ENCODE data around the gene MEF2D. TPM values are rescaled to one million over a fixed set of nuclear protein-coding genes. Genes with fewer than 3 reads are reported as not detected.

Gene MEF2D
- total RNA-seq, 2 donors from 2014 or later, result 142 to 157 TPM

DNA sequence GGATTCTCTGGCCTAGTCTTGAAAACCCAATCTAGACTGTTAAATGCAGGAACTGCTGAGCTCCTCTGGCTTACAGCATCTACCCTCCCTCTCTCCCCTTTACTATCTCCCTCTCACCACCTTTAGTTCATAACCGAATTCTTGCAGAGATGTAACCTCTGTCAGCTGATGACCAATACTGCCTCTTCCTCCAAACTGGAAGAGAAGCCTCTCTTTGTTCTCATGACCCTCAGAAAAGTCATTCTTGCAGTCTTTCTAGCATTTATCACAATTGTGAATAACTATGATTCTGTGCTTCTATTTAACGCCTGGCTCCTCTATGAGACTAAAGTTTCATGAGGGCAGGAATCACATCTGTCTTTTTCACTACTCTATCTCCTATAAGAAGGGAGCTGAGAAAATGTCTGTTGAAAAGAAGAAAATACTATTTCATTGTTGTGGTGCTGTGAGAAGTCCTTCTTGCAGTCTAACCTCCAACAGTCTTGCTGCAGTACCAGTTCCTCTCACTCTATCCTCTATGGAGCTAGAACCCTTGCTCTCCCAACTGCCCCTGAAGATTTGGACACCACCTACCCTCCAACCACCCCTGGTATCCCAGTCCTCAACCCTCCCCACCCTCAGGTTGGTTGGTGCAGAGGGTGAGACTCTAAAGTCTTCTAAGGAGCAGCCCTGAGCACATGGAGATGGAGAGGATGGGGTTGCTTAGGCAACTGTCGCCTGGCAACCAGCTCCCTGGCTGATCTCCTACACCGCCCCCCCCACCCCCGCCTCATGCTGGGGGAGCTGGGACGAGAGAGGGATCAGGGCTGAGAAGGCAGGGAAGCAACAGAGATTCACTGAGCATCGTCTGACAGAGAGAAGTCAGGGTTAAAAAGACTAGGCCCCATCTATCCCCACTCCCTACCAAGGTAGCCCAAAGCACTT is 13.9 kb downstream of the MEF2D start:
- Mint-ChIP-seq H3K36me3 (ENCODE audit: low read depth) (peaks cover 3% of the 10 kb centered on the region), H3K4me3 (no peak overlapping the region), H3K27ac (peak overlapping the region; percentile 97), H3K27me3 (no peaks in the 10 kb centered on the region), H3K4me1 (peaks cover 77% of the 10 kb centered on the region)
- no peaks in the 10 kb centered on the region for H3K9me3 ChIP-seq (ENCODE audit: control insufficient read depth, low read length, poor library complexity, severe bottlenecking)
- DNase-seq (no peak), ATAC-seq (no peak)

DNA sequence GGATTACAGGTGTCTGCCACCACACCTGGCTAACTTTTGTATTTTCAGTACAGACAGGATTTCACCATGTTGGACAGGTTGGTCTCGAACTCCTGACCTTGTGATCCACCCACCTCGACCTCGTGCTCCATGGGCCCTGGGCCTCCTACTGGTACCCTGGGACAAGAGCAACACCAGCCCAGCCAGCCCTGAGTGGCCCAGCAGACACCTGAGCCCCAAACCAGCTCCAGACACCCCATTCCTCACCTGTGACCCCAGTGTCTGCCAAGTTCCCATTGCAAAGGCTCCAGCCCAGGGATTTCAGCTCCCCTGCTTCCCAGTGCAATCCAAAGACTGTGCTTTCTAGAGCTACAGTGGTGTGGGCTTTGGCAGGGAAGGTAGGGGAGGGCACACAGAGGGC is 14.6 kb downstream of the MEF2D start:
- peaks cover 77% of the 10 kb centered on the region for H3K4me1 Mint-ChIP-seq
- H3K4me3 Mint-ChIP-seq, result no peak overlapping the region
- H3K36me3 Mint-ChIP-seq (ENCODE audit: low read depth), result peaks cover 4% of the 10 kb centered on the region
- H3K27me3 Mint-ChIP-seq, result no peaks in the 10 kb centered on the region
- H3K27ac Mint-ChIP-seq, result peak overlapping the region; percentile 97
- DNase-seq (no peak), ATAC-seq (no peak)
- H3K9me3 ChIP-seq (ENCODE audit: control insufficient read depth, low read length, poor library complexity, severe bottlenecking), result no peaks in the 10 kb centered on the region

DNA sequence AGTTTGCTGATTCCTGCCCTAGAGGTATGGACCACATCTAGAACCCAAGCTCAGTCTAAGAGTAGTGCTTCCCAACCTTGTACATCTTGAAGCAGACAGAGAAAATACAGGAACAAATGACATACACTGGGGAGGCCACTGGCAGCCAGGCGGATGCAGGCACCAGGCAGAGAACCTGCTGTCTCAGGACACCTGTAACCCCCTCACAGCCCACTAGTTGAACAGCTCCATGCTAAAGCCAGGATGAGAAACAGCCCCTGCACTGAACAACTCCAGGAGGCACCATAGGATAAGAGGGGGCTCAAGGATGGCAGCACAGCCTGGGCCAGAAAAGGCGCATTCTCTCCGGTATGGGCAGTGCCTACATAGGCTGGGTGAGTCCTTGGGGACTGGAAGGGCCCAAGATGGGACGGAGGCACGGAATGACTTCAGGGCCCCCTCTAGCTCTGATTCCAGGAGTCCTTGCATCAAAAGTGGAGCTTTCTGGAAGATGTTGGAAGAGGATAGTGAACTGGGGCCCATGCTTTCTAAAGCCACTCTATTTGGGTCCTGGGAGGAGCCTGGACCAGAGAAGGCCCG is 16.0 kb downstream of the MEF2D start:
- no peak for ATAC-seq
- no peaks in the 10 kb centered on the region for H3K9me3 ChIP-seq (ENCODE audit: control insufficient read depth, low read length, poor library complexity, severe bottlenecking)
- Mint-ChIP-seq H3K4me3 (peak overlapping the region; percentile 28), H3K4me1 (peaks cover 75% of the 10 kb centered on the region), H3K36me3 (ENCODE audit: low read depth) (peaks cover 7% of the 10 kb centered on the region), H3K27ac (peak overlapping the region; percentile 97), H3K27me3 (no peaks in the 10 kb centered on the region)
- no peak for DNase-seq

DNA sequence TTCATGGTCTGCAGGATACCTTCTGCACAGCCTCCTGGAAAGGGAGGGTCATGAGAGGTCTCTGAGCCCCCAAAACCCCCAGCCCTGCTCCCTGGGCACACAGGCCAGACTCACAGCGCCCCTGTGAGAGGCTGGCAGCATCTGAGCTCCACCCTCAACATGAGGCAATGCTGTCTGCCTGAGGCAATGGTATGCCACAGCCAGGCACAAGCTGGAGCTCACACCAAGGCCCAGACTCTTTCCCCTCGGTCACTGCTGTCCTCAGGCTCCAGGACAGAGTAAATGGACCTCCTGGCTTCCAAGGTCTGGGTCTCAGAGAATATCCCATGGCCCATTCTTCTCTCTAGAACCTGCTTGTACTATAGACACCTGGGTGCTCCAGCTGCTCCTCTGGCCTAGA is 17.2 kb downstream of the MEF2D start:
- Mint-ChIP-seq H3K36me3 (ENCODE audit: low read depth) (peaks cover 10% of the 10 kb centered on the region), H3K27me3 (no peaks in the 10 kb centered on the region), H3K4me1 (peaks cover 65% of the 10 kb centered on the region), H3K27ac (peak overlapping the region; percentile 97), H3K4me3 (peak overlapping the region; percentile 72)
- ATAC-seq (no peak), DNase-seq (no peak)
- H3K9me3 ChIP-seq (ENCODE audit: control insufficient read depth, low read length, poor library complexity, severe bottlenecking), result no peaks in the 10 kb centered on the region

DNA sequence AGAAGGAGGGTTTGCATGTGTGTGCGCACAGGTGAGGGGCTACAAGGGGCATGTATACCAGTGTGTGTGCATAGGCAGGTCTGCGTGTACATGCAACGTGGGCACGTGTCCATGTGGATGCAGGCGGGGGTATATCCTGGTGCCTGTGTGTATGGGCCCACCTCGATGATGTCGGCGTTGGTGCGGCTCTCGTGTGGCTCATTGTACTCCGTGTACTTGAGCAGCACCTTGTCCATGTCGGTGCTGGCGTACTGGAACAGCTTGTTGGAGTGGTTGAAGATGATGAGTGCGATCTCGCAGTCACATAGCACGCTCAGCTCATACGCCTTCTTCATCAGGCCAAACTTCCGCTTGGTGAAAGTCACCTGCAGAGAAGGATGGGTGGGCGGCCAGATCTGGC is 18.3 kb downstream of the MEF2D start:
- H3K4me1 Mint-ChIP-seq, result peaks cover 56% of the 10 kb centered on the region
- no peak overlapping the region for H3K4me3 Mint-ChIP-seq

DNA sequence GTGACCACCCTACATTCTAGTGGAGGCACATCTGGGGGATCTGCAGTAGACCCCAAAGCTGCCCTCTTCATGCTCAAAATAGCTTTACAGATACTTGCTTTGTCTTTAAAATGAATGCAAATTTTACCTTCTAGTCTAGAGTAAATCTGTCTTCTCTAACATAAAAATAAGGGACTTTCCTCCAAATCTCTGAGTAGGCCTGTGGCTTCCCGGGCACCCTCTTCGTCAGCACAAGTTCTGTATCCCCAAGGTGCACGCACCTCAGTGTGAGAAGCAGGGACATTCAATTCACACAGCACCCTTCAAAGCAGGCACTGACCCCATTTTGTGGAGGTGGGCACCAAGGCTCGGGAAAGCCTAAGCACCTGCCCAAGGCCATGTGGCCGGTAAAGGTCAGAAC is 19.0 kb downstream of the MEF2D start:
- DNase-seq (peak in 1 of 3 donors; percentile 24), ATAC-seq (peak; percentile 72)
- H3K9me3 ChIP-seq (ENCODE audit: control insufficient read depth, low read length, poor library complexity, severe bottlenecking), result no peaks in the 10 kb centered on the region
- H3K27me3 Mint-ChIP-seq, result no peaks in the 10 kb centered on the region
- peaks cover 54% of the 10 kb centered on the region for H3K4me1 Mint-ChIP-seq
- peak overlapping the region; percentile 99 for H3K27ac Mint-ChIP-seq
- peaks cover 12% of the 10 kb centered on the region for H3K36me3 Mint-ChIP-seq (ENCODE audit: low read depth)
- peak overlapping the region; percentile 80 for H3K4me3 Mint-ChIP-seq

More for the DNA sequence above, 18.3 kb downstream of the MEF2D start:
- H3K36me3 Mint-ChIP-seq (ENCODE audit: low read depth), result peaks cover 10% of the 10 kb centered on the region
- H3K27me3 Mint-ChIP-seq, result no peaks in the 10 kb centered on the region
- peak overlapping the region; percentile 99 for H3K27ac Mint-ChIP-seq
- ATAC-seq (no peak), DNase-seq (no peak)
- H3K9me3 ChIP-seq (ENCODE audit: control insufficient read depth, low read length, poor library complexity, severe bottlenecking), result no peaks in the 10 kb centered on the region

DNA sequence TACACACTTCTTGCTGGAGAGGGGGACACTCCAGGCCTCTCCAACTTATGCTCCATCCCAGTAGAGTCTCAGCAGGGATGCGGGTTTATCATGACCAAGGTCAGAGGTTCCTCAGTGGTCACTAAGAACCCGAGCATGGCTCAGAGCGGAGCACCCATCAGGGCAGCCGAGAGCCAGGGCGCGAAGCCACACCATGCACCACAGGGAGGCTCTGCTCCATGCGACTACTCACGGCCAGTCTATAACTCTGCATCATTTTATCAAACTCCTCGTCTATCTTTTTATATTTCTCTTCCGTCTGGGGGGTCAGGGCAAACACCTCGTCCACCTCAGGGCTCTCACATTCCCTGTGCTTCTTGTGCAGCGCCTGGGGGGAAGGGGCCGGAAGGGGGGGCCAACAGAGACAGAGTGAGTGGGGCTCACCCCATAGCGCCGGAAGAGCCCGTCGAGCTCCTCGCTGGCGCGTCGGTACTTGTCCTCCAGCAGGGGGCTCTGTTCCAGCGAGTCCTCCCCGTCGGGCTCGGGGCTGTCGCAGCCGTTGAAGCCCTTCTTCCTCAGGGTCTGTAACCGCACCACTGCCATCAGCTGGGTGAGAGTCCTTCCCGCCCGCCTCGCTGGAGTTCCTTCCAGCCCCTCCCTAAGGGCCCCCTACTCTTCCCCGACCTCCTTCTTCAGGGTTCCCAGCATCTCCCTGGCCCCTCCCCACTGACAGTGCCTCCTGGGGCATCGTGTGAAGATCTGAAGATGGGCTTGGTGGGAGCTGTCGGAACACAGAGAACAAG is 20.0 kb downstream of the MEF2D start:
- Mint-ChIP-seq H3K27me3 (no peaks in the 10 kb centered on the region), H3K27ac (peak overlapping the region; percentile 99), H3K4me1 (peaks cover 51% of the 10 kb centered on the region), H3K36me3 (ENCODE audit: low read depth) (peaks cover 12% of the 10 kb centered on the region), H3K4me3 (peak overlapping the region; percentile 55)
- peak; percentile 63 to 77 (median 64) for DNase-seq
- H3K9me3 ChIP-seq (ENCODE audit: control insufficient read depth, low read length, poor library complexity, severe bottlenecking), result no peaks in the 10 kb centered on the region
- peak; percentile 78 for ATAC-seq

DNA sequence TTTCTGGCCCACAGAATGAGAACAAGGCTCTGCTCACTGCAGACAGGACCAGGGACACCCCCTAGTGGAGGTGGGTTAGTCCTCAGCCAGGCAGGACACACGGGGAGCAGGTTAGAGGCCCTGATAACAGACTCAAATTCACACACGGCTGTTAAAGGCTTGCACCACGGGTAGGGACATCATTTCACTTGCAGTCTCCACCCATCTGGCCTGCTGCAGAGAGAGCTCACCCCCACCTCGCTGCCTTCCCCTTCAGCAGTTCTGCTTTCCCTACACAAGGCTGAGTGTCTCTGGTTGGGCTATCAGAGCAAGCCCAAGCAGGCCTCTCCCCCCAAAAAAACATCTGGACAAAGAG is 20.6 kb downstream of the MEF2D start:
- no peaks in the 10 kb centered on the region for H3K9me3 ChIP-seq (ENCODE audit: control insufficient read depth, low read length, poor library complexity, severe bottlenecking)
- Mint-ChIP-seq H3K27me3 (no peaks in the 10 kb centered on the region), H3K36me3 (ENCODE audit: low read depth) (peaks cover 12% of the 10 kb centered on the region), H3K27ac (peak overlapping the region; percentile 99), H3K4me3 (no peak overlapping the region), H3K4me1 (peaks cover 49% of the 10 kb centered on the region)
- ATAC-seq, result no peak
- no peak for DNase-seq

DNA sequence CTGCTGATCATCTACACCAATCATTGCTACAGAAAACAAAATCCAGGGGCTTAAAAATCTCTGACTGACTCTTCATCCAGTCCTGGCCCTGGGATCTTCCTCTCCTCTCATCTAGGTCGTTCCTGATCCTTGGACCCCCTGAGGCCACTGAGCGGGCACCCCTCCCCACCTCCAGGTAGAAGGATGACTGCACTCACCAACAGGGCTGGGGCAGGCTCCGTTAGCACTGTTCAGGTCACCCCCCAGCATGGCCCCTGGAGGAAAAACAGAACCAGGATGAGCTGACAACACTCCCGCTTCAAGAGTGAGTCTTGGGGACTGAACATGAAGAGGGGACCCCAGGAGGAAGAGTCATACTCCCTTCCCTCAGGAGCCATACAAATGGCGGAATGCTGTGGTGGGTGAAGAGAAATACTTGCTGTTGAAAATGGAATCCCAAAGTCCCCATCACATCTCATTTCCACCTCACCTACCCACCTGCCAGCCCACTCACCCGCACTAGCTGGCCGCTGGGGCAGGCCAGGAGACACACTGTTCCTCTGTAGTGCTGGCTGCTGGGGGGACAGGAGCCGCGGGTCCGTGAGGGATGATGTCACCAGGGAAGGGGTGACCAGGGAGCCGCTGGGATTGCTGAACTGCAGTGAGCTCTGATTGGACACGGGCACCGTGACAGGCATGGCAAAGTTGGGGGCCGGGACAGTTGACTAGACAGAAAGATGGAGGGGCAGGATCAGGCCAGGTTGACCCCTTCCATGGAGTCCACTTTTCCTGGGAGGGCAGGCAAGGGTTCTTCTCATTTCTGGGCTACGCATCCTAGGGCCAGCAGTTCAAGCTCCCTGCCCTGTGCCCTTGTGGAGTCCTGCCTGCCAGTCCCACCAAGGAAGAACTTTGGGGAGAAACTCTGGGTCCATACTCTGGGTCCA is 21.2 kb downstream of the MEF2D start:
- Mint-ChIP-seq H3K36me3 (ENCODE audit: low read depth) (peaks cover 12% of the 10 kb centered on the region), H3K27me3 (no peaks in the 10 kb centered on the region), H3K27ac (peak overlapping the region; percentile 99), H3K4me3 (peak overlapping the region; percentile 45), H3K4me1 (peaks cover 43% of the 10 kb centered on the region)
- H3K9me3 ChIP-seq (ENCODE audit: control insufficient read depth, low read length, poor library complexity, severe bottlenecking), result no peaks in the 10 kb centered on the region
- DNase-seq (no peak), ATAC-seq (no peak)

DNA sequence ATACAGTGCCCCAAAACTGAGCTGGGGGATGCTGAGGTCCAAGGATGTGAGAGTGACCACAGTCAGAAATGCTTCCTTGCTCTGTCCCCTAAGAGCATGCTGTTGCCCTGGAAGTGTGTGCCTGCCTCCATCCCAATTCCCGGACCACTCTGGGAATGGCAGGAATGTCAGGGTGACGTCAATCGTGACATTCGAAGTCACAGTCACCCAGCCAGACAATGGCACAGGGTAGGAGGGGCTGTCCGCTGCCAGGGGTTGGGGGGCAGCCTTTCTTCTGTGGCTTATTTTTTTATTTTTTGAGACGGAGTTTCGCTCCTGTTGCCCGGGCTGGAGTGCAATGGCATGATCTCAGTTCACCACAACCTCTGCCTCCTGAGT is 22.3 kb downstream of the MEF2D start:
- no peaks in the 10 kb centered on the region for H3K27me3 Mint-ChIP-seq
- no peaks in the 10 kb centered on the region for H3K9me3 ChIP-seq (ENCODE audit: control insufficient read depth, low read length, poor library complexity, severe bottlenecking)
- ATAC-seq, result no peak
- H3K27ac Mint-ChIP-seq, result peak overlapping the region; percentile 80
- H3K36me3 Mint-ChIP-seq (ENCODE audit: low read depth), result peaks cover 16% of the 10 kb centered on the region
- H3K4me1 Mint-ChIP-seq, result peaks cover 35% of the 10 kb centered on the region
- no peak overlapping the region for H3K4me3 Mint-ChIP-seq
- DNase-seq, result no peak

DNA sequence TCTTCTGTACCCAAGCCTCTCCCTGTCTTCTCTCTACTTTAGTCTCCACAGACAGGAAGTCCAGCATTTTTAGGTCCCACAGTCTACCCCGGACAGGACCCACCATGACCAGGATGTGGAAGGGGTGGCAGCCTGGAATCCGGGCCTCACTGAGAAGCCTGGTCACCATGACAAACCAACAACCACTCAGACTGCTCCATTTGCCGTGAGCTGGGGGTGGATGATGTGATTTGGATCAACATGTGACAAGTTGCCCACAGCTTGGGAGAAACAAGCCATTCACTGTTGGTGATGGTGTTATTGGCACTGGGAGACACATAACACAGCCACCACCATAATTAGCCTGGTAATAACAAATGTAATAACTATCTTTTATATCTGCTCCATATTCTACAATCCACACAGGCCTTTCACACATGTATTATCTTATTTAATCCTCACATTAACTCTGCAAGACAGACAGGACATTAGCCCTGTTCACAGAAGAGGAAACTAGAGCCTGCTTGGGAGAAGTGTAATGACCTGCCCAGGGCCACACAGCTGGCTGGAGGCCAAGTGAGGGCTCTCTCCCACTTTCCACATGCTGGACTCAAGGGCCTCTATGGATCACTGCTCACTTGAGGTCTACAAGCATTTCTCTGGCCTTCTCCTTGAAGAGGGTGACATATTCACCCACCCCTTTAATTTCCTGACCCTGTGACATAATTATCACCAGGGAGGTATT is 22.9 kb downstream of the MEF2D start:
- Mint-ChIP-seq H3K4me3 (no peak overlapping the region), H3K27me3 (no peaks in the 10 kb centered on the region), H3K27ac (peak overlapping the region; percentile 80), H3K4me1 (peaks cover 30% of the 10 kb centered on the region), H3K36me3 (ENCODE audit: low read depth) (peaks cover 16% of the 10 kb centered on the region)
- DNase-seq (no peak), ATAC-seq (no peak)
- no peaks in the 10 kb centered on the region for H3K9me3 ChIP-seq (ENCODE audit: control insufficient read depth, low read length, poor library complexity, severe bottlenecking)

All from T-helper 17 cell (primary cell).